Measurements from ENCODE around the gene UQCR11.

The UQCR11 gene

GRCh38 chr19:1609103-1609396 lies 3.8 kb upstream of the UQCR11 start:
- Mint-ChIP-seq H3K27me3 (no peaks in the 10 kb centered on the region), H3K27ac (ENCODE audit: low read depth) (peak overlapping the region; percentile 78), H3K36me3 (ENCODE audit: insufficient read depth) (peaks cover 24% of the 10 kb centered on the region), H3K4me1 (peaks cover 36% of the 10 kb centered on the region), H3K9me3 (no peaks in the 10 kb centered on the region), H3K4me3 (peak overlapping the region; percentile 79)
- ATAC-seq (replicated peaks; ENCODE audit: extremely low read depth, poor library complexity, severe bottlenecking) (no peak), DNase-seq (ENCODE audit: low spot score in 2 of 2) (no peak)

- ATAC-seq (replicated peaks; ENCODE audit: extremely low read depth, poor library complexity, severe bottlenecking) (no peak), DNase-seq (ENCODE audit: low spot score in 2 of 2) (no peak)
- Mint-ChIP-seq H3K27ac (ENCODE audit: low read depth) (peak overlapping the region; percentile 78), H3K27me3 (no peaks in the 10 kb centered on the region), H3K4me1 (peaks cover 36% of the 10 kb centered on the region), H3K36me3 (ENCODE audit: insufficient read depth) (peaks cover 19% of the 10 kb centered on the region), H3K9me3 (no peaks in the 10 kb centered on the region), H3K4me3 (peak overlapping the region; percentile 79)
Measured at GRCh38 chr19:1608359-1609102, 3.3 kb upstream of the UQCR11 start.

GRCh38 chr19:1606138-1606651 lies 933 bp upstream of the UQCR11 start:
- ATAC-seq (replicated peaks; ENCODE audit: extremely low read depth, poor library complexity, severe bottlenecking) (no peak), DNase-seq (ENCODE audit: low spot score in 2 of 2) (no peak)
- H3K4me3 Mint-ChIP-seq = peak overlapping the region; percentile 97
- peaks cover 43% of the 10 kb centered on the region for H3K4me1 Mint-ChIP-seq
- peak overlapping the region; percentile 95 for H3K27ac Mint-ChIP-seq (ENCODE audit: low read depth)
- H3K27me3 Mint-ChIP-seq = no peaks in the 10 kb centered on the region
- peaks cover 25% of the 10 kb centered on the region for H3K36me3 Mint-ChIP-seq (ENCODE audit: insufficient read depth)
- no peaks in the 10 kb centered on the region for H3K9me3 Mint-ChIP-seq

- H3K36me3 Mint-ChIP-seq (ENCODE audit: insufficient read depth) = peaks cover 30% of the 10 kb centered on the region
- no peak overlapping the region for H3K27ac Mint-ChIP-seq (ENCODE audit: low read depth)
- no peak for ATAC-seq (replicated peaks; ENCODE audit: extremely low read depth, poor library complexity, severe bottlenecking)
Measured at GRCh38 chr19:1602091-1602707, 3.1 kb downstream of the UQCR11 start.

GRCh38 chr19:1601613-1602064 lies 3.6 kb downstream of the UQCR11 start:
- H3K4me1 Mint-ChIP-seq = peaks cover 27% of the 10 kb centered on the region
- H3K27me3 Mint-ChIP-seq = no peaks in the 10 kb centered on the region
- H3K27ac Mint-ChIP-seq (ENCODE audit: low read depth) = no peak overlapping the region
- no peak for DNase-seq (ENCODE audit: low spot score in 2 of 2)
- no peak for ATAC-seq (replicated peaks; ENCODE audit: extremely low read depth, poor library complexity, severe bottlenecking)
- peaks cover 34% of the 10 kb centered on the region for H3K36me3 Mint-ChIP-seq (ENCODE audit: insufficient read depth)
- no peak overlapping the region for H3K4me3 Mint-ChIP-seq
- no peaks in the 10 kb centered on the region for H3K9me3 Mint-ChIP-seq

More at GRCh38 chr19:1602091-1602707, 3.1 kb downstream of the UQCR11 start:
- Mint-ChIP-seq H3K4me3 (no peak overlapping the region), H3K27me3 (no peaks in the 10 kb centered on the region), H3K9me3 (no peaks in the 10 kb centered on the region), H3K4me1 (peaks cover 30% of the 10 kb centered on the region)
- DNase-seq (ENCODE audit: low spot score in 2 of 2) = no peak

- H3K4me3 Mint-ChIP-seq = no peak overlapping the region
- H3K4me1 Mint-ChIP-seq = peaks cover 9% of the 10 kb centered on the region
- no peaks in the 10 kb centered on the region for H3K27me3 Mint-ChIP-seq
- no peaks in the 10 kb centered on the region for H3K9me3 Mint-ChIP-seq
- ATAC-seq (replicated peaks; ENCODE audit: extremely low read depth, poor library complexity, severe bottlenecking) (no peak), DNase-seq (ENCODE audit: low spot score in 2 of 2) (no peak)
- no peak overlapping the region for H3K27ac Mint-ChIP-seq (ENCODE audit: low read depth)
- H3K36me3 Mint-ChIP-seq (ENCODE audit: insufficient read depth) = peaks cover 24% of the 10 kb centered on the region
Measured at GRCh38 chr19:1599460-1599846, 5.8 kb downstream of the UQCR11 start.

- peaks cover 22% of the 10 kb centered on the region for H3K36me3 Mint-ChIP-seq (ENCODE audit: insufficient read depth)
- no peak for ATAC-seq (replicated peaks; ENCODE audit: extremely low read depth, poor library complexity, severe bottlenecking)
- peaks cover 7% of the 10 kb centered on the region for H3K4me1 Mint-ChIP-seq
- H3K27me3 Mint-ChIP-seq = no peaks in the 10 kb centered on the region
- no peak overlapping the region for H3K27ac Mint-ChIP-seq (ENCODE audit: low read depth)
- DNase-seq (ENCODE audit: low spot score in 2 of 2) = no peak
- H3K9me3 Mint-ChIP-seq = no peaks in the 10 kb centered on the region
- no peak overlapping the region for H3K4me3 Mint-ChIP-seq
Measured at GRCh38 chr19:1598777-1599459, 6.3 kb downstream of the UQCR11 start.

- Mint-ChIP-seq H3K4me1 (peaks cover 11% of the 10 kb centered on the region), H3K4me3 (peak overlapping the region; percentile 85), H3K9me3 (no peaks in the 10 kb centered on the region), H3K27ac (ENCODE audit: low read depth) (peak overlapping the region; percentile 87), H3K27me3 (no peaks in the 10 kb centered on the region), H3K36me3 (ENCODE audit: insufficient read depth) (peaks cover 22% of the 10 kb centered on the region)
- no peak for DNase-seq (ENCODE audit: low spot score in 2 of 2)
- no peak for ATAC-seq (replicated peaks; ENCODE audit: extremely low read depth, poor library complexity, severe bottlenecking)
Measured at GRCh38 chr19:1593501-1593772, 11.8 kb downstream of the UQCR11 start.

GRCh38 chr19:1592755-1593500 lies 12.3 kb downstream of the UQCR11 start, which contains the start of gene MBD3:
MBD3 (minus strand) TSS chr19:1592865; CDS start chr19:1592631, 234 bp downstream.
- Mint-ChIP-seq H3K36me3 (ENCODE audit: insufficient read depth) (peaks cover 20% of the 10 kb centered on the region), H3K27me3 (no peaks in the 10 kb centered on the region), H3K27ac (ENCODE audit: low read depth) (peak within 1 kb of the TSS; percentile 87)

GRCh38 chr19:1592024-1592754 lies 13.1 kb downstream of the UQCR11 start:
- peak overlapping the region; percentile 87 for H3K27ac Mint-ChIP-seq (ENCODE audit: low read depth)
- H3K27me3 Mint-ChIP-seq = no peaks in the 10 kb centered on the region
- H3K4me1 Mint-ChIP-seq = peaks cover 11% of the 10 kb centered on the region
- H3K9me3 Mint-ChIP-seq = no peaks in the 10 kb centered on the region
- peak overlapping the region; percentile 85 for H3K4me3 Mint-ChIP-seq
- peaks cover 17% of the 10 kb centered on the region for H3K36me3 Mint-ChIP-seq (ENCODE audit: insufficient read depth)
- DNase-seq (ENCODE audit: low spot score in 2 of 2) (peak; percentile 63 to 73), ATAC-seq (replicated peaks; ENCODE audit: extremely low read depth, poor library complexity, severe bottlenecking) (peak; percentile 85)

More at GRCh38 chr19:1592755-1593500, 12.3 kb downstream of the UQCR11 start, which contains the start of gene MBD3:
- peak; percentile 74 for ATAC-seq (replicated peaks; ENCODE audit: extremely low read depth, poor library complexity, severe bottlenecking)
- Mint-ChIP-seq H3K4me3 (peak within 1 kb of the TSS; percentile 85), H3K9me3 (no peaks in the 10 kb centered on the region), H3K4me1 (peaks cover 11% of the 10 kb centered on the region)
- peak; percentile 72 to 76 for DNase-seq (ENCODE audit: low spot score in 2 of 2)

GRCh38 chr19:1591421-1592023 lies 13.7 kb downstream of the UQCR11 start:
- Mint-ChIP-seq H3K27me3 (no peaks in the 10 kb centered on the region), H3K36me3 (ENCODE audit: insufficient read depth) (peaks cover 13% of the 10 kb centered on the region), H3K27ac (ENCODE audit: low read depth) (peak overlapping the region; percentile 74), H3K4me1 (peaks cover 11% of the 10 kb centered on the region), H3K9me3 (no peaks in the 10 kb centered on the region), H3K4me3 (peak overlapping the region; percentile 85)
- ATAC-seq (replicated peaks; ENCODE audit: extremely low read depth, poor library complexity, severe bottlenecking) = no peak
- DNase-seq (ENCODE audit: low spot score in 2 of 2) = no peak
